ENCODE measurements around the gene NOL8.

NOL8 gene

GRCh38 chr9:92324889-92325268 is 271 bp downstream of the NOL8 start:
- WGBS (ENCODE audit: extremely low coverage, insufficient coverage, insufficient read length) = no CpG with 5 or more reads among the region's 12 CpGs

GRCh38 chr9:92324431-92324830 is 719 bp downstream of the NOL8 start:
- Histone ChIP-seq H2BK120ac (ENCODE audit: insufficient read depth, low read length, poor library complexity) (no peak overlapping the region), H2BK5ac (ENCODE audit: low read depth, low read length, poor library complexity) (no peak overlapping the region), H4K91ac (ENCODE audit: low read depth, low read length) (no peak overlapping the region), H2BK12ac (ENCODE audit: low read length) (no peak overlapping the region), H3K4me3 (ENCODE audit: low read depth, low read length) (no peak overlapping the region), H3K4me1 (ENCODE audit: control insufficient read depth in 1 of 2, insufficient read depth in 2 of 2, low read length in 2 of 2) (no peaks in the 10 kb centered on the region), H3K9ac (ENCODE audit: low read length) (peak overlapping the region; percentile 88), H3K79me1 (ENCODE audit: low read length) (peaks cover 4% of the 10 kb centered on the region), H3K27me3 (ENCODE audit: insufficient read depth, low read length) (no peaks in the 10 kb centered on the region), H4K8ac (ENCODE audit: low read depth, low read length) (no peak overlapping the region), H3K23ac (ENCODE audit: low read length) (no peak overlapping the region), H3K4me2 (ENCODE audit: low read length) (peak overlapping the region; percentile 85), H3K27ac (ENCODE audit: low read depth, low read length) (no peak overlapping the region), H3K4ac (ENCODE audit: low read depth, low read length) (no peak overlapping the region), H3K36me3 (ENCODE audit: control insufficient read depth in 1 of 2, insufficient read depth in 2 of 2, low read length in 2 of 2) (peaks cover 5 to 9% of the 10 kb centered on the region in 2 experiments), H4K12ac (ENCODE audit: low read depth, low read length) (no peak overlapping the region), H3K14ac (ENCODE audit: low read length) (no peak overlapping the region), H2AK5ac (ENCODE audit: low read length) (no peak overlapping the region), H3K18ac (ENCODE audit: low read length) (no peak overlapping the region), H3K79me2 (ENCODE audit: control insufficient read depth, insufficient read depth, low read length, poor library complexity) (peaks cover 2% of the 10 kb centered on the region), H3K9me3 (ENCODE audit: insufficient read depth, low read depth, low read length) (no peaks in the 10 kb centered on the region), H2AFZ (ENCODE audit: insufficient read depth, low read length, poor library complexity) (no peak overlapping the region)
- no peak for DNase-seq
- WGBS (ENCODE audit: extremely low coverage, insufficient coverage, insufficient read length) = no CpG with 5 or more reads among the region's 2 CpGs

More at GRCh38 chr9:92324889-92325268, 271 bp downstream of the NOL8 start:
- H3K4me1 ChIP-seq (ENCODE audit: control insufficient read depth in 1 of 2, insufficient read depth in 2 of 2, low read length in 2 of 2) = no peaks in the 10 kb centered on the region
- H4K91ac ChIP-seq (ENCODE audit: low read depth, low read length) = peak overlapping the region; percentile 20
- H3K79me2 ChIP-seq (ENCODE audit: control insufficient read depth, insufficient read depth, low read length, poor library complexity) = peaks cover 2% of the 10 kb centered on the region
- H3K36me3 ChIP-seq (ENCODE audit: control insufficient read depth in 1 of 2, insufficient read depth in 2 of 2, low read length in 2 of 2) = peaks cover 3 to 6% of the 10 kb centered on the region in 2 experiments
- peak overlapping the region; percentile 10 for H4K12ac ChIP-seq (ENCODE audit: low read depth, low read length)
- H2BK12ac ChIP-seq (ENCODE audit: low read length) = no peak overlapping the region
- DNase-seq = no peak
- H3K9me3 ChIP-seq (ENCODE audit: insufficient read depth, low read depth, low read length) = no peaks in the 10 kb centered on the region
- no peaks in the 10 kb centered on the region for H3K27me3 ChIP-seq (ENCODE audit: insufficient read depth, low read length)
- no peak overlapping the region for H3K27ac ChIP-seq (ENCODE audit: low read depth, low read length)
- no peak overlapping the region for H3K18ac ChIP-seq (ENCODE audit: low read length)
- H2BK120ac ChIP-seq (ENCODE audit: insufficient read depth, low read length, poor library complexity) = no peak overlapping the region
- peaks cover 4% of the 10 kb centered on the region for H3K79me1 ChIP-seq (ENCODE audit: low read length)
- peak overlapping the region; percentile 83 for H3K4me3 ChIP-seq (ENCODE audit: low read depth, low read length)
- H2BK5ac ChIP-seq (ENCODE audit: low read depth, low read length, poor library complexity) = no peak overlapping the region
- no peak overlapping the region for H3K23ac ChIP-seq (ENCODE audit: low read length)
- peak overlapping the region; percentile 25 for H3K14ac ChIP-seq (ENCODE audit: low read length)
- H4K8ac ChIP-seq (ENCODE audit: low read depth, low read length) = peak overlapping the region; percentile 95
- H3K4ac ChIP-seq (ENCODE audit: low read depth, low read length) = peak overlapping the region; percentile 48
- H3K9ac ChIP-seq (ENCODE audit: low read length) = peak overlapping the region; percentile 88
- peak overlapping the region; percentile 55 for H2AFZ ChIP-seq (ENCODE audit: insufficient read depth, low read length, poor library complexity)
- H2AK5ac ChIP-seq (ENCODE audit: low read length) = no peak overlapping the region
- H3K4me2 ChIP-seq (ENCODE audit: low read length) = peak overlapping the region; percentile 85

GRCh38 chr9:92315456-92315855 is 9.7 kb downstream of the NOL8 start:
- Histone ChIP-seq H3K4ac (ENCODE audit: low read depth, low read length) (no peak overlapping the region), H3K79me2 (ENCODE audit: control insufficient read depth, insufficient read depth, low read length, poor library complexity) (no peaks in the 10 kb centered on the region)
- 100% methylated on average over 2 of the region's 5 CpGs for WGBS (ENCODE audit: extremely low coverage, insufficient coverage, insufficient read length)

GRCh38 chr9:92313624-92314012 is 11.5 kb downstream of the NOL8 start:
- no peak overlapping the region for H3K9ac ChIP-seq (ENCODE audit: low read length)
- H4K8ac ChIP-seq (ENCODE audit: low read depth, low read length) = no peak overlapping the region
- no peak overlapping the region for H3K18ac ChIP-seq (ENCODE audit: low read length)
- peak overlapping the region; percentile 44 for H3K4me3 ChIP-seq (ENCODE audit: low read depth, low read length)
- H2BK120ac ChIP-seq (ENCODE audit: insufficient read depth, low read length, poor library complexity) = no peak overlapping the region
- no peak overlapping the region for H2BK5ac ChIP-seq (ENCODE audit: low read depth, low read length, poor library complexity)
- no peak overlapping the region for H4K91ac ChIP-seq (ENCODE audit: low read depth, low read length)
- peak overlapping the region; percentile 90 for H3K23ac ChIP-seq (ENCODE audit: low read length)
- no peak overlapping the region for H3K4ac ChIP-seq (ENCODE audit: low read depth, low read length)
- no CpG with 5 or more reads among the region's 2 CpGs for WGBS (ENCODE audit: extremely low coverage, insufficient coverage, insufficient read length)
- no peaks in the 10 kb centered on the region for H3K9me3 ChIP-seq (ENCODE audit: insufficient read depth, low read depth, low read length)
- no peak overlapping the region for H3K27ac ChIP-seq (ENCODE audit: low read depth, low read length)
- H3K79me1 ChIP-seq (ENCODE audit: low read length) = no peaks in the 10 kb centered on the region
- H3K4me2 ChIP-seq (ENCODE audit: low read length) = no peak overlapping the region
- H3K79me2 ChIP-seq (ENCODE audit: control insufficient read depth, insufficient read depth, low read length, poor library complexity) = no peaks in the 10 kb centered on the region
- no peak overlapping the region for H2AK5ac ChIP-seq (ENCODE audit: low read length)
- H2AFZ ChIP-seq (ENCODE audit: insufficient read depth, low read length, poor library complexity) = no peak overlapping the region
- no peaks in the 10 kb centered on the region for H3K27me3 ChIP-seq (ENCODE audit: insufficient read depth, low read length)
- DNase-seq = no peak
- no peak overlapping the region for H2BK12ac ChIP-seq (ENCODE audit: low read length)
- H4K12ac ChIP-seq (ENCODE audit: low read depth, low read length) = no peak overlapping the region
- no peak overlapping the region for H3K14ac ChIP-seq (ENCODE audit: low read length)
- no peaks in the 10 kb centered on the region for H3K4me1 ChIP-seq (ENCODE audit: control insufficient read depth in 1 of 2, insufficient read depth in 2 of 2, low read length in 2 of 2)
- peaks cover 13 to 46% of the 10 kb centered on the region in 2 experiments for H3K36me3 ChIP-seq (ENCODE audit: control insufficient read depth in 1 of 2, insufficient read depth in 2 of 2, low read length in 2 of 2)

More at GRCh38 chr9:92315456-92315855, 9.7 kb downstream of the NOL8 start:
- H4K91ac ChIP-seq (ENCODE audit: low read depth, low read length) = no peak overlapping the region
- H3K27ac ChIP-seq (ENCODE audit: low read depth, low read length) = no peak overlapping the region
- H3K4me1 ChIP-seq (ENCODE audit: control insufficient read depth in 1 of 2, insufficient read depth in 2 of 2, low read length in 2 of 2) = no peaks in the 10 kb centered on the region
- H3K18ac ChIP-seq (ENCODE audit: low read length) = no peak overlapping the region
- no peak for DNase-seq
- no peak overlapping the region for H2AFZ ChIP-seq (ENCODE audit: insufficient read depth, low read length, poor library complexity)
- no peaks in the 10 kb centered on the region for H3K9me3 ChIP-seq (ENCODE audit: insufficient read depth, low read depth, low read length)
- H3K4me3 ChIP-seq (ENCODE audit: low read depth, low read length) = no peak overlapping the region
- no peak overlapping the region for H3K4me2 ChIP-seq (ENCODE audit: low read length)
- no peak overlapping the region for H3K14ac ChIP-seq (ENCODE audit: low read length)
- H4K8ac ChIP-seq (ENCODE audit: low read depth, low read length) = no peak overlapping the region
- peaks cover 18 to 48% of the 10 kb centered on the region in 2 experiments for H3K36me3 ChIP-seq (ENCODE audit: control insufficient read depth in 1 of 2, insufficient read depth in 2 of 2, low read length in 2 of 2)
- H4K12ac ChIP-seq (ENCODE audit: low read depth, low read length) = no peak overlapping the region
- H2BK5ac ChIP-seq (ENCODE audit: low read depth, low read length, poor library complexity) = no peak overlapping the region
- no peak overlapping the region for H2BK120ac ChIP-seq (ENCODE audit: insufficient read depth, low read length, poor library complexity)
- H3K27me3 ChIP-seq (ENCODE audit: insufficient read depth, low read length) = no peaks in the 10 kb centered on the region
- H2BK12ac ChIP-seq (ENCODE audit: low read length) = no peak overlapping the region
- H2AK5ac ChIP-seq (ENCODE audit: low read length) = no peak overlapping the region
- no peaks in the 10 kb centered on the region for H3K79me1 ChIP-seq (ENCODE audit: low read length)
- no peak overlapping the region for H3K23ac ChIP-seq (ENCODE audit: low read length)
- H3K9ac ChIP-seq (ENCODE audit: low read length) = no peak overlapping the region
